Measurements from ENCODE around the gene LCN9.

The LCN9 gene

GRCh38 chr9:135698767-135699166 lies 35.7 kb downstream of the LCN9 start:
- TF ChIP-seq, protein P1, sequence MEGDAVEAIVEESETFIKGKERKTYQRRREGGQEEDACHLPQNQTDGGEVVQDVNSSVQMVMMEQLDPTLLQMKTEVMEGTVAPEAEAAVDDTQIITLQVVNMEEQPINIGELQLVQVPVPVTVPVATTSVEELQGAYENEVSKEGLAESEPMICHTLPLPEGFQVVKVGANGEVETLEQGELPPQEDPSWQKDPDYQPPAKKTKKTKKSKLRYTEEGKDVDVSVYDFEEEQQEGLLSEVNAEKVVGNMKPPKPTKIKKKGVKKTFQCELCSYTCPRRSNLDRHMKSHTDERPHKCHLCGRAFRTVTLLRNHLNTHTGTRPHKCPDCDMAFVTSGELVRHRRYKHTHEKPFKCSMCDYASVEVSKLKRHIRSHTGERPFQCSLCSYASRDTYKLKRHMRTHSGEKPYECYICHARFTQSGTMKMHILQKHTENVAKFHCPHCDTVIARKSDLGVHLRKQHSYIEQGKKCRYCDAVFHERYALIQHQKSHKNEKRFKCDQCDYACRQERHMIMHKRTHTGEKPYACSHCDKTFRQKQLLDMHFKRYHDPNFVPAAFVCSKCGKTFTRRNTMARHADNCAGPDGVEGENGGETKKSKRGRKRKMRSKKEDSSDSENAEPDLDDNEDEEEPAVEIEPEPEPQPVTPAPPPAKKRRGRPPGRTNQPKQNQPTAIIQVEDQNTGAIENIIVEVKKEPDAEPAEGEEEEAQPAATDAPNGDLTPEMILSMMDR (IDR thresholded peaks at IDR 0.05; ENCODE audit: low read depth, low read length), result no peak
- H3K4me3 ChIP-seq (ENCODE audit: low read depth, low read length), result no peak overlapping the region

- TF ChIP-seq, protein P1 (IDR thresholded peaks at IDR 0.05; ENCODE audit: low read depth, low read length), result no peak
- no peak within 1 kb of the TSS for H3K4me3 ChIP-seq (ENCODE audit: low read depth, low read length)
Observed at GRCh38 chr9:135699440-135699839, 36.3 kb downstream of the LCN9 start, which contains the start of gene SOHLH1. TSS of gene SOHLH1 (minus strand) at chr9:135699481. CDS start at chr9:135699467, 14 bp downstream.

DNA sequence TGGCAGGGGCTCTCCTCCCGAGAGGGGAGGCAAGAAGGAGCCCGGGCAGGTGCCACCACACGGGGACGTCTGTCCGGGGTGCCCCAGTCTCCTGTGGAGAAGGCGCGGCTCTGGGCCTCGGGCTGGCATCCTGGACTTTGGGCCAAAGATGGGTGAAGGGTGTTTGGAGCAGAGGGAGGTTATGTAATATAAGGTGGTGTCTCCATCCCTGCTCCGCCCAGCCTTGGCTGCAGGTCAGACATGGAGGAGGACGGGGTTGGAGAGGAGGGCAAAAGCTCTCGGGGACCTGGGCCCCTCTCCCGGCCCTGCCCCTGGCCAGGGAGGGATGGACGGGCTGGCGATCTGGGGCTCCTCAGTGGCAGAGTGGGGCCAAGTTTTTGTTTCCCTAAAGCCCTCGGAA lies 37.4 kb downstream of the LCN9 start:
- TF ChIP-seq, protein P1 (IDR thresholded peaks at IDR 0.05; ENCODE audit: low read depth, low read length), result no peak
- no peak overlapping the region for H3K4me3 ChIP-seq (ENCODE audit: low read depth, low read length)

- H3K4me3 ChIP-seq (ENCODE audit: low read depth, low read length), result no peak overlapping the region
Observed at GRCh38 chr9:135701067-135701958, 38.2 kb downstream of the LCN9 start.

DNA sequence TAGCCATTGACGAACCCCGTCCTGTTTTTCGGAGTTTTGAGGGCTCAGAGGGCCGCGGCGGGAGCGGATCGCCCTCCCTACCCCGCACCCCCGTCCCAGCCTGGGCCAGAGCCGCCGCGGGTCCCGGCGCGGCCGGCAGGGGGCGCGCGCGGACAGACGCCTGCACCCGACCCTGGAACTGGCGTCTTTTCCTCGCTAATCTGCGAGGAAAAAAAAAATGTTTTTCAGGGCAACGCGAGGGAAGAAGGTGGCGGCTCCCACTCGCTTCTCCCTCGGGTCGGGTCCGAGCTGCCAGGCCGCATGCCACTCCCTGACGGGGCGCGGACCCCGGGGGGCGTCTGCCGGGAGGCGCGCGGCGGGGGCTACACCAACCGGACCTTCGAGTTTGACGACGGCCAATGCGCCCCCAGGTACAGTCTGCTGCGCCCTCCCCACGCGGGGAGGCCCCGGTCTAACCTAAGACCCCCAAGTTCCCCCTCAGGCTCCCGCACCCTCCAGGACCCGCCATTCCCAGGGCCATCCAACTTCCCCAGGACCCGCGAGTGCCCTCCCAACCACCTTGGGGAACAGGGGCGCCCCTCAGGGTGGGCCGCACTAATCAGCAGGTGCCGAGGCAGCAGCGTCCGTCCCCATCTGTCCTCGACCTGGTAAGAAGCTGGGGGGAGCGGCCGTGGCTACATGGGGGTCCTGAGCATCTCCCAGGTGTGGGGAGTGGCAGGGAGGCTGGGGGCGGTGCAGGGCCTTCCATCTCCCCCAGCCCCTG lies 39.0 kb downstream of the LCN9 start, which contains the start of gene KCNT1:
TSS of gene KCNT1 (plus strand) at position 227 of the 763 bp plus-strand sequence. CDS start at position 301, 74 bp downstream.
- TF ChIP-seq, protein P1 (IDR thresholded peaks at IDR 0.05; ENCODE audit: low read depth, low read length), result peak; percentile 89
- no peak within 1 kb of the TSS for H3K4me3 ChIP-seq (ENCODE audit: low read depth, low read length)

More at GRCh38 chr9:135701067-135701958, 38.2 kb downstream of the LCN9 start:
- TF ChIP-seq, protein P1 (IDR thresholded peaks at IDR 0.05; ENCODE audit: low read depth, low read length), result no peak

DNA sequence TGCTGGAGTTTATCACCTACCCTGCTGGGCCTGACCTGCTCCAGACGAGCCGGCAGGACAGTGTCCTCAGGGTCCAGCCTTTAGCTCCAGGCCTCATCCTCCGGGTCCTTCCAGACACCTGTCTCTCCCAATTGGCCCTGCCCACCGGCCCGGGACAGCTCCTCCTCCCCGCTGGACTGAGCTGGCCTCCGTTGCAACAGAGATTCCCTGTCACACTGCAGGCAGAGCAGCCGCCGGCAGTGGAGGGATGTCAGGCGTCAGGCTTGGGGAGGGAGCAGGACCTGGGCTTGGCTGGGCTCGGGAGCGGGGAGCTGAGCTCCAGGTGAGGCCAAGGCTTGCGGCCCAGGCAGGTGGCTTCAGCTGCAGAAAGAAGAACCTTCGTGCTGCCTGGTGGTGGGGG lies 40.6 kb downstream of the LCN9 start:
- no peak overlapping the region for H3K4me3 ChIP-seq (ENCODE audit: low read depth, low read length)
- TF ChIP-seq, protein P1 (IDR thresholded peaks at IDR 0.05; ENCODE audit: low read depth, low read length), result no peak

All from WI38 (cell line).